Hepatocyte (in vitro differentiated cells): Measurements from ENCODE around the gene HNF1B. TPM values are rescaled to one million over a fixed set of nuclear protein-coding genes. Genes with fewer than 3 reads are reported as not detected.

ENCODE experiments used
- DNase-seq: peaks from one replicate; pipeline ENCODE4 v3.0.0-alpha.2; 2016; ENCODE audit warnings: low spot score
- H2AFZ ChIP-seq: fragments of 200-600 bp; sonication (generic); 2 replicates; pipeline ENCODE4 v1.6.0; 2016; ENCODE audit warnings: antibody characterized with exemption, mild to moderate bottlenecking
- H3K27ac ChIP-seq: fragments of 200-600 bp; sonication (generic); 2 replicates; pipeline ENCODE4 v1.5.1; 2016; ENCODE audit warnings: mild to moderate bottlenecking
- H3K27me3 ChIP-seq: fragments of 200-600 bp; sonication (generic); 2 replicates; pipeline ENCODE4 v1.6.1; 2016
- H3K36me3 ChIP-seq: fragments of 200-600 bp; sonication (generic); replicated peaks from 2 replicates; pipeline ENCODE4 v1.5.1; 2016; ENCODE audit warnings: low read depth; ENCODE audit not compliant: insufficient read depth
- H3K4me1 ChIP-seq: fragments of 200-600 bp; sonication (generic); 2 replicates; pipeline ENCODE4 v1.5.1; 2016; ENCODE audit warnings: mild to moderate bottlenecking, moderate library complexity; ENCODE audit not compliant: insufficient read depth
- H3K4me2 ChIP-seq: fragments of 200-600 bp; sonication (generic); 2 replicates; pipeline ENCODE4 v1.6.0; 2016
- H3K4me3 ChIP-seq: fragments of 200-600 bp; sonication (generic); 2 replicates; pipeline ENCODE4 v1.5.1; 2016; ENCODE audit warnings: mild to moderate bottlenecking
- H3K79me2 ChIP-seq: fragments of 200-600 bp; sonication (generic); 2 replicates; pipeline ENCODE4 v1.6.0; 2017; ENCODE audit warnings: mild to moderate bottlenecking
- H3K9me2 ChIP-seq: fragments of 200-600 bp; sonication (generic); replicated peaks from 2 replicates; pipeline ENCODE4 v1.6.0; 2017; ENCODE audit warnings: mild to moderate bottlenecking; ENCODE audit not compliant: insufficient read depth
- H3K9me3 ChIP-seq: fragments of 200-600 bp; sonication (generic); 2 replicates; pipeline ENCODE4 v1.5.1; 2016; ENCODE audit warnings: low read depth, mild to moderate bottlenecking
- H4K20me1 ChIP-seq: fragments of 200-600 bp; sonication (generic); 2 replicates; pipeline ENCODE4 v1.6.0; 2016; ENCODE audit warnings: mild to moderate bottlenecking; ENCODE audit not compliant: insufficient read depth, poor library complexity, severe bottlenecking
- CTCF ChIP-seq: fragments of 200-600 bp; sonication (generic); IDR thresholded peaks from 2 replicates; pipeline ENCODE4 v1.5.1; 2016; ENCODE audit warnings: antibody characterized with exemption, mild to moderate bottlenecking; ENCODE audit not compliant: poor library complexity
- EZH2 ChIP-seq: fragments of 200-600 bp; sonication (generic); IDR thresholded peaks from 2 replicates; pipeline ENCODE4 v1.6.1; 2016; ENCODE audit warnings: antibody characterized with exemption, mild to moderate bottlenecking, borderline replicate concordance
- EZH2phosphoT487 ChIP-seq: fragments of 200-600 bp; sonication (generic); IDR thresholded peaks from one replicate; pipeline ENCODE4 v1.6.1; 2018; ENCODE audit warnings: antibody characterized with exemption, mild to moderate bottlenecking, low read depth, moderate library complexity; ENCODE audit not compliant: unreplicated experiment, severe bottlenecking
- WGBS: methylation state at CpG from one replicate; pipeline ENCODE4 v1.1.6; 2016; ENCODE audit warnings: low lambda C conversion rate; ENCODE audit errors: missing lambda C conversion rate; 5-methylcytosine and 5-hydroxymethylcytosine counted together
- polyA plus RNA-seq: library from polyadenylated mRNA; unstranded; fragments of >200 nt; fragmentation: Nextera tagmentation; extraction: Ambion mirVana; gene quantifications from 2 replicates; pipeline ENCODE4 v1.2.1, GENCODE V29; 2016
- total RNA-seq: library from RNA; depleted of rRNA; stranded (reverse); fragments of >200 nt; gene quantifications from 2 replicates; pipeline ENCODE4 v1.2.3, GENCODE V29; 2014

The HNF1B gene
- total and polyA plus RNA-seq, 2 experiments from 2014 or later: 8.8 to 18.2 TPM

DNA sequence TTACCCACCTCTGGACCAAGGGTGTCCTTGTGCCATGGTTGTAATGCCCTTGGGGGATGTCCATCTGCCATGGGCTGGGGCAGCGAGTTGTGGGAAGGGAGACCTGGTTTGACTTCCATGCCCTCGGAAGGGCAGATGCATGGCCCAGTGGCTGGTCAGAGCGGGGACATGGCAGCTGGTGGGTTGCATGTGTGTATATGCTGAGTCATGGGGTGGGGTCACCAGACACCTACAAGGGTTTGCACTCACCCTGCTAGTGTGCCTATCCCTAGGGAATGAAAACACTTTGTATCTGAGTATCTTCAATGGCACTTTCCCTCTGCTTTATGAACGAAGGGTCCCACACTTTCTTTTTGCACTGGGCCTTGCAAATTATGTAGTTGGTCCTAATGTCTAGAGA, 10.6 kb upstream of the HNF1B start:
- H2AFZ ChIP-seq: no peak overlapping the region
- no peaks in the 10 kb centered on the region for H3K9me2 ChIP-seq
- H3K27ac ChIP-seq: no peak overlapping the region
- TF ChIP-seq EZH2phosphoT487 (no peak), EZH2 (no peak), CTCF (no peak)
- H4K20me1 ChIP-seq: no peaks in the 10 kb centered on the region
- H3K4me2 ChIP-seq: no peak overlapping the region
- H3K27me3 ChIP-seq: no peaks in the 10 kb centered on the region
- H3K4me1 ChIP-seq: no peaks in the 10 kb centered on the region
- 97% methylated on average over 4 of the region's 4 CpGs for WGBS
- H3K36me3 ChIP-seq: no peaks in the 10 kb centered on the region
- H3K4me3 ChIP-seq: no peak overlapping the region
- no peaks in the 10 kb centered on the region for H3K9me3 ChIP-seq
- no peak for DNase-seq
- H3K79me2 ChIP-seq: no peaks in the 10 kb centered on the region

- no peak overlapping the region for H3K27ac ChIP-seq
- no peaks in the 10 kb centered on the region for H3K27me3 ChIP-seq
- no peak for TF ChIP-seq EZH2
- no peak for TF ChIP-seq CTCF
- H3K4me3 ChIP-seq: no peak overlapping the region
- H4K20me1 ChIP-seq: no peaks in the 10 kb centered on the region
- no peaks in the 10 kb centered on the region for H3K9me2 ChIP-seq
- H3K4me2 ChIP-seq: no peak overlapping the region
- H3K79me2 ChIP-seq: no peaks in the 10 kb centered on the region
- WGBS: 94% methylated on average over 5 of the region's 5 CpGs
- no peaks in the 10 kb centered on the region for H3K4me1 ChIP-seq
- no peak overlapping the region for H2AFZ ChIP-seq
- no peaks in the 10 kb centered on the region for H3K9me3 ChIP-seq
- H3K36me3 ChIP-seq: no peaks in the 10 kb centered on the region
- no peak for DNase-seq
Measured at GRCh38 chr17:37754363-37754762, 9.5 kb upstream of the HNF1B start.

GRCh38 chr17:37752482-37752881, 7.6 kb upstream of the HNF1B start:
- DNase-seq: peak; percentile 26
- no peaks in the 10 kb centered on the region for H3K36me3 ChIP-seq
- no peaks in the 10 kb centered on the region for H4K20me1 ChIP-seq
- H3K4me1 ChIP-seq: no peaks in the 10 kb centered on the region
- H3K4me2 ChIP-seq: no peak overlapping the region
- H3K9me2 ChIP-seq: no peaks in the 10 kb centered on the region
- no peak overlapping the region for H2AFZ ChIP-seq
- H3K79me2 ChIP-seq: peaks cover 6% of the 10 kb centered on the region
- H3K27ac ChIP-seq: no peak overlapping the region
- no peak overlapping the region for H3K4me3 ChIP-seq
- H3K27me3 ChIP-seq: peaks cover 2% of the 10 kb centered on the region
- TF ChIP-seq CTCF (no peak), EZH2 (no peak), EZH2phosphoT487 (no peak)
- no peaks in the 10 kb centered on the region for H3K9me3 ChIP-seq
- 82% methylated on average over 5 of the region's 5 CpGs for WGBS
